ENCODE measurements around the gene PKP4. TPM values are rescaled to one million over a fixed set of nuclear protein-coding genes. Genes with fewer than 3 reads are reported as not detected.

The PKP4 gene
- total RNA-seq, 1 donor from 2014 or later, result 41.0 TPM

GRCh38 chr2:158575051-158575635 is 118.4 kb downstream of the PKP4 start:
- TF ChIP-seq, protein P1, sequence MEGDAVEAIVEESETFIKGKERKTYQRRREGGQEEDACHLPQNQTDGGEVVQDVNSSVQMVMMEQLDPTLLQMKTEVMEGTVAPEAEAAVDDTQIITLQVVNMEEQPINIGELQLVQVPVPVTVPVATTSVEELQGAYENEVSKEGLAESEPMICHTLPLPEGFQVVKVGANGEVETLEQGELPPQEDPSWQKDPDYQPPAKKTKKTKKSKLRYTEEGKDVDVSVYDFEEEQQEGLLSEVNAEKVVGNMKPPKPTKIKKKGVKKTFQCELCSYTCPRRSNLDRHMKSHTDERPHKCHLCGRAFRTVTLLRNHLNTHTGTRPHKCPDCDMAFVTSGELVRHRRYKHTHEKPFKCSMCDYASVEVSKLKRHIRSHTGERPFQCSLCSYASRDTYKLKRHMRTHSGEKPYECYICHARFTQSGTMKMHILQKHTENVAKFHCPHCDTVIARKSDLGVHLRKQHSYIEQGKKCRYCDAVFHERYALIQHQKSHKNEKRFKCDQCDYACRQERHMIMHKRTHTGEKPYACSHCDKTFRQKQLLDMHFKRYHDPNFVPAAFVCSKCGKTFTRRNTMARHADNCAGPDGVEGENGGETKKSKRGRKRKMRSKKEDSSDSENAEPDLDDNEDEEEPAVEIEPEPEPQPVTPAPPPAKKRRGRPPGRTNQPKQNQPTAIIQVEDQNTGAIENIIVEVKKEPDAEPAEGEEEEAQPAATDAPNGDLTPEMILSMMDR (conservative IDR thresholded peaks at IDR 0.05; ENCODE audit: low read depth, low read length), result no peak
- no peak for DNase-seq (ENCODE audit: low read depth)
- no peak overlapping the region for H3K4me3 ChIP-seq (ENCODE audit: low read depth, low read length)

DNA sequence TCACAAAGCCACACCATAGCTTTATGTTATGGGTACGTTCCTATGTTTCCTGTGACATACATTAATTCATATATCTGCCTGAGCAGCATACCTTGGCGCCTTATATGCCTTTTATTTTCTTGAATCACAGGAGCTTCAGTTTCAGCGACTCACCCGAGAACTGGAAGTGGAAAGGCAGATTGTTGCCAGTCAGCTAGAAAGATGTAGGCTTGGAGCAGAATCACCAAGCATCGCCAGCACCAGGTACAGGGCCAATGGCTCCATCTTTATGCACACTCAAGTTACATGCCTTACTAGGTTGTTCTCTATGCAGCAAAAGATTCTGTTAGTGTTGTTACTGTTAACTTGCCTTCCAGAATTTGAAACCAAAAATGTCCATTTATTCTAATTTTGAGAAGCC is 120.4 kb downstream of the PKP4 start:
- no peak for DNase-seq (ENCODE audit: low read depth)
- no peak overlapping the region for H3K4me3 ChIP-seq (ENCODE audit: low read depth, low read length)
- TF ChIP-seq, protein P1 (conservative IDR thresholded peaks at IDR 0.05; ENCODE audit: low read depth, low read length), result no peak

- no peak for DNase-seq (ENCODE audit: low read depth)
- no peak overlapping the region for H3K4me3 ChIP-seq (ENCODE audit: low read depth, low read length)
- TF ChIP-seq, protein P1 (conservative IDR thresholded peaks at IDR 0.05; ENCODE audit: low read depth, low read length), result no peak
Measured at GRCh38 chr2:158578703-158579330, 122.1 kb downstream of the PKP4 start.

- H3K4me3 ChIP-seq (ENCODE audit: low read depth, low read length), result no peak overlapping the region
- no peak for DNase-seq (ENCODE audit: low read depth)
Measured at GRCh38 chr2:158579928-158580327, 123.2 kb downstream of the PKP4 start.

GRCh38 chr2:158580760-158581159 is 124.0 kb downstream of the PKP4 start:
- DNase-seq (ENCODE audit: low read depth), result peak; percentile 32
- no peak overlapping the region for H3K4me3 ChIP-seq (ENCODE audit: low read depth, low read length)
- TF ChIP-seq, protein P1 (conservative IDR thresholded peaks at IDR 0.05; ENCODE audit: low read depth, low read length), result no peak

More at GRCh38 chr2:158579928-158580327, 123.2 kb downstream of the PKP4 start:
- TF ChIP-seq, protein P1 (conservative IDR thresholded peaks at IDR 0.05; ENCODE audit: low read depth, low read length), result no peak

GRCh38 chr2:158582670-158583069 is 125.9 kb downstream of the PKP4 start:
- H3K4me3 ChIP-seq (ENCODE audit: low read depth, low read length), result no peak overlapping the region
- no peak for DNase-seq (ENCODE audit: low read depth)
- TF ChIP-seq, protein P1 (conservative IDR thresholded peaks at IDR 0.05; ENCODE audit: low read depth, low read length), result no peak

GRCh38 chr2:158583923-158584322 is 127.2 kb downstream of the PKP4 start:
- TF ChIP-seq, protein P1 (conservative IDR thresholded peaks at IDR 0.05; ENCODE audit: low read depth, low read length), result no peak
- H3K4me3 ChIP-seq (ENCODE audit: low read depth, low read length), result no peak overlapping the region
- DNase-seq (ENCODE audit: low read depth), result no peak
